Neural progenitor cell (in vitro differentiated cells): ENCODE results near the gene TMEM45B.
"Not testable (repeated sequence)": the region's sequence is repeated elsewhere in the genome, so short reads cannot be mapped to it uniquely, and the experiment has no call there.

Experiments
- EZH2 ChIP-seq: fragments of 200-600 bp; sonication (generic); IDR thresholded peaks from 2 replicates; pipeline ENCODE4 v1.6.1; 2017; ENCODE audit warnings: antibody characterized with exemption, mild to moderate bottlenecking, moderate library complexity
- EZH2phosphoT487 ChIP-seq: fragments of 200-600 bp; sonication (generic); IDR thresholded peaks from 2 replicates; pipeline ENCODE4 v1.6.1; 2017; ENCODE audit warnings: antibody characterized with exemption
- TF ChIP-seq, protein P1 (sequence below): fragments of 200-600 bp; sonication (generic); IDR thresholded peaks from 2 replicates; pipeline ENCODE4 v1.5.1; 2017; ENCODE audit warnings: antibody characterized with exemption, mild to moderate bottlenecking

GRCh38 chr11:129823281-129823680 lies 7.6 kb downstream of the TMEM45B start:
- TF ChIP-seq, protein P1, sequence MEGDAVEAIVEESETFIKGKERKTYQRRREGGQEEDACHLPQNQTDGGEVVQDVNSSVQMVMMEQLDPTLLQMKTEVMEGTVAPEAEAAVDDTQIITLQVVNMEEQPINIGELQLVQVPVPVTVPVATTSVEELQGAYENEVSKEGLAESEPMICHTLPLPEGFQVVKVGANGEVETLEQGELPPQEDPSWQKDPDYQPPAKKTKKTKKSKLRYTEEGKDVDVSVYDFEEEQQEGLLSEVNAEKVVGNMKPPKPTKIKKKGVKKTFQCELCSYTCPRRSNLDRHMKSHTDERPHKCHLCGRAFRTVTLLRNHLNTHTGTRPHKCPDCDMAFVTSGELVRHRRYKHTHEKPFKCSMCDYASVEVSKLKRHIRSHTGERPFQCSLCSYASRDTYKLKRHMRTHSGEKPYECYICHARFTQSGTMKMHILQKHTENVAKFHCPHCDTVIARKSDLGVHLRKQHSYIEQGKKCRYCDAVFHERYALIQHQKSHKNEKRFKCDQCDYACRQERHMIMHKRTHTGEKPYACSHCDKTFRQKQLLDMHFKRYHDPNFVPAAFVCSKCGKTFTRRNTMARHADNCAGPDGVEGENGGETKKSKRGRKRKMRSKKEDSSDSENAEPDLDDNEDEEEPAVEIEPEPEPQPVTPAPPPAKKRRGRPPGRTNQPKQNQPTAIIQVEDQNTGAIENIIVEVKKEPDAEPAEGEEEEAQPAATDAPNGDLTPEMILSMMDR, result not testable (repeated sequence)
- TF ChIP-seq EZH2, EZH2phosphoT487: not testable (repeated sequence)
